GM10847 (cell line): ENCODE measurements around the gene ZNF425.

Source experiments
- POLR2A ChIP-seq: IDR thresholded peaks from 2 replicates; pipeline ENCODE4 v1.6.1; 2011; ENCODE audit not compliant: insufficient read length; ENCODE audit errors: extremely low read depth

ZNF425 gene

DNA sequence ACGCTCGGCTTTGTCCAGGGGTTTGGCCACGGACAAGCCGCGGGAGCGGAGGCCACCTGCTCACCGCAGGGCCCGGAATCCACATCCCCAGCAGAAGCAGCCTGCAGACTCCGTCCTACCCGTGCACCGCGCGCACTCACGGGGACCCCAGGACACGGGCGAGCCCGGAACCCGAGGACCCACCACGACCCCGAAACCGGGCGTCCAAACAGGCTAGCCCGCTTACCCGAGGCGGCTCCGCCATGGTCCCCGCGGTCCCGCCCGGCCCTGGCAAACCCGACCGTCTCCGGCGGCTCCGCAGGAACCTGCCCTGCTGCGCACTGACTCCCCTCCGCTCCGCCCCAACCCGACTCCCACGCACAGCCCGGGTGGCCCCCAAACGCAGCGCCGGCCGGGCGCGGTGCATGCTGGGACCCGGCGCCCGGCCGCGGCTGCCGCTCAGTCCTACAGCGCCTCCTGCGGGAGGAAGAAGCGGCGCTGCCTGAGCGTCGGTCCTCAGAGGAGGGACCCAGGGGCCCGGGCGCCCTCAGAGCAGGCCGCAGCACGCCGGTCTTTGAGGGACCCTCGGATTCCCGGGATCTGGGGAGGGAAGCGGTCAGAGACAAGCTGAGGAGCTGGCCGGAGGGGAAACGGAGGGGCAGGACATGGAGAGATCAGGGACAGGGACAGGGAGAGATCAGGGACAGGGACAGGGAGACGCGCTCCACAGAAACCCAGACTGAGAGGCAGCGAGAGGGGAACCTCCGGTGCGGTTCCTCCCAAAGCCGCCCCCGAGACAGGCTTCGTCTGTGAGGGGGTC is 35.5 kb downstream of the ZNF425 start, which contains the start of gene ZNF786:
TSS of gene ZNF786 (minus strand) at position 322 of the 799 bp plus-strand sequence. CDS start at position 244, 78 bp downstream.
- TF ChIP-seq POLR2A, result peak; percentile 94

DNA sequence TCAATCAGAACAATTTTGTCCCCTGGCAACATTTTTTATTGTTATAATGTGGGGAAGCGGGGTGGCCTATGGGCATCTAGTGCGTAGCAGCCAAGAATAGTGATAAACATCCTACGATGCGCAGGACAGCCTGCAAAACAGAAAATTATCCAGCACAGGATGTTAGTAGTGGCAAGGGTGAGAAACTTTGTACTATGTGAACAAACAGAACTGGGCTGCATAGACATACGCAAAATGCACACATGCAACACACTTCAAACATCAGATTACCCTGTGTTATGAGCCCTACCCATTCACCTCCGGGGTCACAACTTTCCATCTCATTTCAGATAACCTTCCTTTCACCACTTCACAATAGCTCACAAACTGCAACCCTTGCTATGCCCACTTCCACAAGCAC is 38.7 kb downstream of the ZNF425 start:
- no peak for TF ChIP-seq POLR2A

DNA sequence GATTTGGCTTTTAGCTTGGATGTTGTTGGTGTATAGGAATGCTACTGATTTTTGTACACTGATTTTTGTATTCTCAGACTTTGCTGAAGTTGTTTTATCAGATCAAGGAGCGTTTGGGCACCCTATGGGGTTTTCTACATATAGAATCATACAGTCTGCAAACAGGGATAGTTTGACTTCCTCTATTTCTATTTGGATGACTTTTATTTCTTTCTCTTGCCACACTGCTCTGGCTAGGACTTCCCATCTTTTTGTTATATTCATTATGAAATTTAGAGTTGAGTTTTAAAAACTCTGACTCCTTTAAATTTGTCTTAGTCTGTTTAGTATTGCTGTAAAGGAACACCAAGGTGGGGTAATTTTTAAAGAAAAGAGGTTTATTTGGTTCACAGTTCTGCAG is 40.3 kb downstream of the ZNF425 start:
- no peak for TF ChIP-seq POLR2A

DNA sequence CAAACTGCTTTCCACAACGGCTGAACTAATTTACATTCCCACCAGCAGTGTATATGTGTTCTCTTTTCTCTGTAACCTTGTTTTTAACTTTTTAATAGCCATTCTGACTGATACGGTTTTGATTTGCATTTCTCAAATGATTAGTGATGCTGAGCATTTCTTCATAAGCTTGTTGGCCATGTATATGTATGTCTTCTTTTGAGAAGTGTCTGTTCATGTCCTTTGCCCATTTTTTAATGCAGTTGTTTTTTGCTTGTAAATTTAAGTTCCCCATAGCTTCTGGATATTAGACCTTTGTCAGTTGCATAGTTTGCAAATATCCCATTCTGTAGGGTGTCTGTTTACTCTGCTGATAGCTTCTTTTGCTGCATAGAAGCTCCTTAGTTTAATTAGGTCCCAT is 41.7 kb downstream of the ZNF425 start:
- TF ChIP-seq POLR2A, result no peak

DNA sequence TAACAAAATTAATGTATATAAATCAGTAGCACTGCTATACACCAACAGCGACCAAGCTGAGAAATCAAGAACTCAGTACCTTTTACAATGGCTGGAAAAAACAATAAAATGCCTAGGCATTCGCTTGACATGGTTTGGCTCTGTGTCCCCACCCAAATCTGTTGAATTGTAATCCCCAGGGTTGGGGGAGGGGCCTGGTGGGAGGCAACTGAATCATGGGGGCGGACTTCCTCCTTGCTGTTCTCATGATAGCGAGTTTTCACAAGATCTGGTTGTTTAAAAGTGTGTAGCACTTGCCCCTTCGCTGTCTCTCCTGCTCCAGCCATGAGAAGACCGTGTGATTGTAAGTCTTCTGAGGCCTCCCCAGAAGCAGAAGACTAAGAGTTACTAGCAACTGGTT is 44.2 kb downstream of the ZNF425 start:
- no peak for TF ChIP-seq POLR2A

DNA sequence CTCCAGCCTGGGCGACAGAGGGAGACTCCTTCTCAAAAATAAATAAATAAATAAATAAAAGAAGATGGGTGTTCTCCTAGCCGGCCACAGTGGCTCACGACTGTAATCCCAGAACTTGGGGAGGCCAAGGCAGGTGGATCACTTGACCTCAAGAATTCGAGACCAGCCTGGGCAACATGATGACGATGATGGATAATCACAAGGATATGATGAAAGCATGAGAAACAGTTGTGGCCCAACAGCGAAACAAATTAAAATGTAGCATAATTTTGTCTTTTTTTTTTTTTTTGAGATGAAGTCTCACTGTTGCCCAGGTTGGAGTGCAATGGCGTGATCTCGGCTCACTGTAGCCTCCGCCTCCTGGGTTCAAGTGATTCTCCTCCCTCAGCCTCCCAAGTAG is 48.5 kb downstream of the ZNF425 start:
- TF ChIP-seq POLR2A, result no peak

DNA sequence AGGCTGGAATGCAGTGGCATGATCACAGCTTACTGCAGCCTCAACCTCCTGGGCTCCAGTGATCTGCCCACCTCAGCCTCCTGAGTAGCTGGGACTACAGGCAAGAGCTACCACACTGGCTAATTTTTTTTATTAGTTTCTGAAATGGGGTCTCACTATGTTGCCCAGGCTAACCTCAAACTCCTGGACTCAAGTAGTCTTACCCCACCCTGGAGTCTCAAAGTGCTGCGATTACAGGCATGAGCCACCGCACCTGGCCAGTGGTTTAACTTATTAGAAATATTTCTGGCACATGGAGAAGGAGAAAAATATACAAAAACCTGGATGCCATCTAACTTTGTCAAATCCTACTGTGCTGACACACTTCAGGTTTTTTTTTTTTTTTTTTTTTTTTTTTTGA is 50.8 kb downstream of the ZNF425 start:
- no peak for TF ChIP-seq POLR2A

DNA sequence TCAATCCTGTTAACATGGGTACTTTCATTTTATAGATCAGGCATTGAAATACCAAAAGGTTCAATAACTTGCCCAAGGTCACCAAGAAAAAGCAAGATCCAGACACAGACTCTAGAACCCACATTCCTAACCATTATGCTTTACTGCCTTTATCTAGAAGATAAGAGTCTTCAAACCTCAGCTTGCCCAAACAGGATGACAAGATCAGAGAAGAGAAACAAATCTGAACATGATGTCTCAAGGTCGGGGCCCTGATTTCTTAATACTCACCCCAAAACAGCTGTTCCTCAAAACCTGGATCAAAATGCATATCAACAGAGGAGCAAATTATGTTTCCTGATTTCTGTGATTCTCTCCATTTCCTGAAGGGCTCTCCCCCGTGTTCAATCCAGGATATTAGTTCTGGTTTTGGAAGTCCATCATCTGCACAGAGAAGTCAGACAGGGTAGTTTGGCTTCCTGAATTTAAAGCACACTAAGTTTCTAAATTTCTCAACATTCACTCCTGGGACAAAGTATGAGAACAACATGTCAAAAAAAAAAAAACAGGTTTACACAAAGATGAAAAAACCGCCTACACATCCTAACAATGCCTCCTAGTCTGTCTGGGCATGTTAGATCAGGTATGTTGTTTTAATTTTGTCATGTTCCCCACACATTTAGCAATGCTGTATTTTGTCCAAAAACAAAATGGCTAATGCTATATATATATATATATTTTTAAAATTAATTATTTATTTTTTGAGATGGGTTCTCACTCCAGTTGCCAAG is 51.8 kb downstream of the ZNF425 start:
- TF ChIP-seq POLR2A, result no peak

DNA sequence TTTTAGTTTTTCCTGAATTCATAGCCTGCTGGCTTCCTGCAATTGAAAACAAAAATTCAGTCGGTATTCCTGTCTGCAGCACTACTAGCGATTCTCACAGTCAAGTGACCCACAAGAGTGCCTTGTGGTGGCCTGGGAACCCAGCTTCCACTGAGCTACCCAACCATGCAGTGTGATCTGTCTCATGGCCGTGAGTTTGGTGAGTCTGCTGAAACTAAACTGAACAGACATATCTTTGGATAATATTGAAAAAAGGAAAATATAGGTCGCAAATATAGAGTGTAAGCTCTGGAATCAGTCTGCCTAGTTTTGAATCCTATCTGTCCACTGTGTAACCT is 53.7 kb downstream of the ZNF425 start:
- no peak for TF ChIP-seq POLR2A

DNA sequence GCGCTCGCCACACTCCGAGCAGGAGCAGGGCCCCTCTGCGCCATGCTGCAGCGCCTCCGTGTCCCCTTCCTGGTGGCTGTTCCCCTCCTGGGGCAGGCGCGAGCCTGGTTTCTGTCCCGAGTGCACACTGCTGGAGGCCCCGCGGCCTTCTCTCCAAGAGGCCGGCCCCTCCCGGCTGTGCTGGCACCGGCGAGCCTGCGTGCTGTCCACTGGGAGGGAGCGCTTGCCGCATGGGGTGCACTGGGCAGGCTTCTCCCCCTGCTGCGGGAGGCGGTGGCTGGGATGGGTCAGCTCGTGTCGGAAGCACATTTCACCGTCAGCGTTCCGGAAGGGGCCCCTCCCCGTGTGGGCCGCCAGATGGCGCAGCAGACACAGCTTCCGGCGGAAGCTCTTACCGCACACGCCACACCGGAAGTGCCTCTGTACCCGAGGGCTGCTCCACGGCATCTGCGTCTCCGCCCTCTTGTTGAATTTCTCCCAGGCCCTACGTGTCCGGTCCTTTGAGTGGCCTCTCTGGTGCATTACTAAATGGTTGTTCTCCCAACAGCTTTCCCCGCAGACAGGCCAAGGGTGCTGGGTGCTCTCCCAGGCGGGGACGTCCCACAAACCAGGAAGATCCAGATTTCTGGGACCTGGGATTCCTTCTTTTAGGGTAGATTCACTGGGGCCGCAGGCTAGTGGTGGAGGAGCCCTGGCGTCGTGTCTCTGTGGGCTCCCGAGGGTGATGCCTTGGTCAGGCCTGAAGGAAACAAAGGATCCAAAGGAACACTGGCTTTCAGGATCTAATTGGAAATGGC is 54.3 kb downstream of the ZNF425 start:
- TF ChIP-seq POLR2A, result no peak

DNA sequence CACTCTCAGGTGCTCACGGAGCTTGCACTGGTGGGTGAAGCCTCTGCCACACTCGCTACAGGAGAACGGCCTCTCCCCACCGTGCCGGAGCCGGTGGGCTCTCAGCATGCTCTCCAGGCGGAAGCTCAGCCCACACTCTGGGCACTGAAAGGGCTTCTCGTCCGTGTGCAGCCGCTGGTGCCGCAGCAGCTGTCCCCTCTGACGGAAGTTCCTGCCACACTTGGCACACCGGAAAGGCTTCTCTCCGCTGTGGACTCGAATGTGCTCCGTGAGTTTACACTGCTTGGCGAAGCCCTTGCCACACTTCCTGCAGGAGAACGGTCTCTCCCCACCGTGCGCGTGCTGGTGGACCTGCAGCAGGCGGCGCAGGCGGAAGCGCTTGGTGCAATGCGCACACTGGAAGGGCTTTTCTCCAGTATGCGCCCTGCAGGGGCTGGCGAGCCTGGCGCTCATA is 54.9 kb downstream of the ZNF425 start:
- TF ChIP-seq POLR2A, result no peak

DNA sequence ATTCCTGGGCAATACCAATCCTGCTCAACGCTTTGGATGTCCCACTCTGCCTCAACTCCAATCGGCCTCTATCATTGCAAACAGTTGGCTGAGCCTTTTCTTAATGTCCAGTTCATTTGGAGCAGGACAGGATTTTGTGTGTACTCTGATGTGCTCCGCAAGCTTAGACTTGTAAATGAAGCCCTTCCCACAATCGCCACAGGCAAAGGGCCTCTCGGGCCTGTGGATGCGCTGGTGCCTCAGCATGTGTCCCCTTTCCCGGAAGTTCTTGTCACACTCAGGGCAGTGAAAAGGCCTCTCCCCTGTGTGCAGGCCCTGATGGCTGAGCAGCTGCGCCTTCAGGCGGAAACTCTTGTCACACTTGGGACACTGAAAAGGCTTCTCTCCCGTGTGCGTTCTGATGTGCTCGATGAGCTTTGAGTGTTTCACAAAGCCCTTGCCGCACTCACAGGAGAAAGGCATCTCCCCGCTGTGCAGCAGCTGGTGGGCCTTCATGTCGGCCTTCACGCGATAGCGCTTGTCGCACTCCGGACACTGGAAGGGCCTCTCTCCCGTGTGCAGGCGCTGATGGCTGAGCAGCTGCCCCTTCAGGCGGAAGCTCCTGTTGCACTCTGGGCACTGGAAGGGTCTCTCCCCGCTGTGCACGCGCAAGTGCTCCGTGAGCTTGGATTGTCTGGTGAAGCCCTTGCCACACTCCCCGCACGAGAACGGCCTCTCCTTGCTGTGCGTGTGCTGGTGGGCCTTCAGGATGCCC is 55.6 kb downstream of the ZNF425 start:
- TF ChIP-seq POLR2A, result no peak

DNA sequence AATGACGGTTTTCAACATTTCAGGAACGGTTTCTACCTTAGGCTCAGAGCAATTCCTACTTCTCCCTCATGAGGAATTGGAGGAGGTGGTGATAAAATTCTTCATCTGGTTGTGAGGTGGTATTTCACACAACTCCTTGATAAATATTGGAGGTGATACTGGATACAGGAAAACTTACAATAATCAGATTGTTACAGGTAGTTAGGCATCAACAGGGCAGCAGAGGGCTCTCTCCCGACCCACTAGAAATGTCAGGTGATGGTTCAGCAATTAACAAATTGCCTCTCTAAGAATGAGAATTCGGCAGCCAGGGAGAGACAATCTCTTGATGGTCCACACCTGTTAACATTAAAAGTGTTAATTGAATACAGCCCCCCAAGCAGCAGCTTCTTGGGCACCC is 58.3 kb downstream of the ZNF425 start:
- TF ChIP-seq POLR2A, result no peak

DNA sequence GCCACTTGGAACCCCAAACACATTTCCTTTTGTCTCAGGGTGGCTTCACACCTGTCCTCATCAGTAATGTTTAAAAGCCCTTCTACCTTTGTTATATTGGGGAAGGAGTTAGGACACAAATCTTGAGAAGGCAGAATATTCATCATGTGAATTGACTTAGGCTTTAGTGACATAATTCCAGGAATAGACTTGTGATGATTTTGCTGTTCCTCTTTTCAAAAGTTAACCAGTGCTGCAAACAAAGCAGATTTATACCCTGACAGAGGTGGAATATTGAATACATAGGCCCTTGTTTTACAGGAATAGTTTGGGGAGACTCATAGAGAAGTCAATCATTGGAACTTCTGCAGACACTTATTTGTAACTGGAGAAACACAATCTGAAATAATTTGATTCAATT is 62.6 kb downstream of the ZNF425 start:
- TF ChIP-seq POLR2A, result no peak

DNA sequence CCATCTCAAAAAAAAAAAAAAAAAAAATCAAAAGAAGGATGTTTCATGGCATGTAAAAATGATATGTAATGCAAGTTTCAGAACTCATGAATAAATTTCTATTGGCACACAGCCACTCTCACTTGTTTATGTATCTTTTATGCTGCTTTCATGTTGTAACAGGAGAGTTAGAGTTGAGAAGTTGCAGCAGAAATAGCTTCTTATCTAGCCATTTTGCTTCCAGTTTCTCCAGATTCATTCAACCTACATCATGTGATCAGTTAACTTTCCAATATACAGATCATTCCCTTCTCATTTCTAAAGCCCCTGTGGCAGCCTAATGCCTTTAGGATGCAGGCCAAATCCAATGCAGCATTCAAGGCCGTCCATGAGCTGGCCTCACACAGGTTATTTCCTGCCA is 66.0 kb downstream of the ZNF425 start:
- TF ChIP-seq POLR2A, result no peak
